GM19468 (cell line): Measurements from ENCODE around the gene TRDMT1.
"Not testable (repeated sequence)": the region's sequence is repeated elsewhere in the genome, so short reads cannot be mapped to it uniquely, and the experiment has no call there.

Source experiments
- ATAC-seq: cut with Tn5 transposase; IDR thresholded peaks from one replicate; pipeline ENCODE4 v1.9.1; 2021; ENCODE audit warnings: mild to moderate bottlenecking, moderate library complexity, moderate number of reproducible peaks; ENCODE audit not compliant: unreplicated experiment; ENCODE audit errors: extremely low read depth

The TRDMT1 gene

GRCh38 chr10:17143055-17143690 lies 58.3 kb downstream of the TRDMT1 start:
- no peak for ATAC-seq

DNA sequence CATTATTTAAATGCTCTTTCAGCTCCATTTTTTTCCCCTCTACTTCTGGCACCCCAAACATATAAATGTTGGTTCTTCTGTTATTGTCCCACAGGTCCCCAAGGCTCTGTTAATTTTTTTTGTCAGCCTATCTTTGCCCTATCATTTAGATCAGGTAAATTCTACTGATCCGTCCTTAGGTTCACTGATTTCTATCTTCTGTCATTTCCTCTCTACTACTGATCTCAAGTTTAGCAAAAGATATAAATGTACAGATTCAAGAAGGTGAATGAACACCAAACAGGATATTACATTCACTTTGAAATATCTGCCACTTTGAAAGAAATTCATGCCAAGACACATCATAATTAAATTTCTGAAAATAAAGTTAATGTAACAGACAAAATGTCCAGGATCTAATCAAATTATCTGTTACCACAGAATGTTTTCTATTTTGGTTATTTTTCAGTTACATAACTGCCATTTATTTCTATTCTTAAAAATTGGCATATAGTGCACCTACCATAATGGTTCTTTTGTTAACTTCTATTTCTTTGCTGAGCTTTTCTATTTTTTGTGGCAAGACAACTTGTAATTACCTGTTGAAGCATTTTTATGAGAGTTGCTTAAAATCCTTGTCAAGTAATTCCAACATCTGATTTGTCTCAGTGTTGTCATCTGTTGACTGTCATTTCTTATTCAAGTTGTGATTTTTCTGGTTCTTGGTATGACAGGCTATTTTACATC lies 59.8 kb downstream of the TRDMT1 start:
- no peak for ATAC-seq

GRCh38 chr10:17140386-17140761 lies 61.1 kb downstream of the TRDMT1 start:
- no peak for ATAC-seq

- no peak for ATAC-seq
These were observed 62.9 kb downstream of the TRDMT1 start for GRCh38 chr10:17138460-17139042.

DNA sequence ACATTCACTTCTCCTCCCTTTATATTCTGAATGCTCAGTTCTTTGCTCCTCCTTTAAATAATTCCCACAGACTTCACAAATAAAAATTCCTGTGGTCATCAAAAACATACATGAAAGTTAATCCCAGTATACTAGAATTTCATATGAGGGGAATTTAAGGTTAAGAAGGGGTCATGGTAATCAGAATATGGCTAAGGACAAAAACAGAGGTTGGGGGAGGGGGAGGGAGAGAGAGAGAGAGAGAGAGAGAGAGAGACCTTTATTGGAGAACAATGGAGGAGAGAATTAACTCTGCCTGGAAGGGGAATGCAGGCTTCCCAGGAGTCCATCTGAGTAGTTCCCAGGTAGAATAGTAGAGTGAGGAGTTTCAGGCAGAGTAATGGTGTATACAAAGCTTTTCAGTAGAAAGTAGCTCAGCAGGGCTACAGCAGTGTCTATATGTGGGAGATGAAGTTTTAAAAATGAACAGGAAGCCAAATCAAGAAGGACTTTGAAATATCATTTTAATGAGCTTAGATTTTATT lies 66.7 kb downstream of the TRDMT1 start:
- no peak for ATAC-seq

DNA sequence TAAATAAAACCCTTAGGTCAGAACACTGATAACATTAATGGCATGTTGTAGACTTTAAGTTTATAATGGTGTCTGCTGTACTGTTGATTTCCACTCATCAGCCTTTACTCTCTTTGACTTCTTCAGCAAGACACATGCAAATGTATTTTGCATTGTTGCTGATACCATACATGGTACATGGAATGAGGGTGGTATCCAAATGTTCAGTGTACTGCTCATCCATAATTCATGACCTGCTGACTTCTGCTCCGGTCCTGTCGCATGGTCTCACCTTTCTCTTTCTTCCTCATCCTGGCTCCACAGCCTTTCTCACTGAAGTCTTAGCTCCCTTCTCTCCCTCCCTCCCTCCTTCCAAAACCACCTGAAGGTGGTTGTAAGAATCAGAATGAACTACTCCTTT lies 67.2 kb downstream of the TRDMT1 start:
- no peak for ATAC-seq

DNA sequence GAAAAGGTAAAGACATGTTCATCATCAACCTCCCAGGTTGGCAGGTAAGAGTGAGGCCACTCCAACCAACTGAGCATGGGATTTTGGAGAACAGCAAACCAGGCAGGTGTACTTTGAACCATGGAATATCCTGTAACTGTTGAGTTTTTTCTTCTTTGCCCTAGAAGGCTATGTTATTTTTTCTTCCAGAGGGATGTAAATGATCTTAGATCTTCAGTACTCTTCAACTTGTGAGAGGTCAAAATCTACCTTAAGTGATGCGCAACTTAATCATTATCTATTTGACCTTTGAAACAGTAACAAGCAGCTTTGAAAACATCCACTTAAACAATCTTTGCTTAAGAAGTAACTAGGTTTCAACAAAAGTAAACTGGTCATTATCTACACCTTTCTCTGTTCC lies 71.7 kb downstream of the TRDMT1 start, which contains the start of gene CUBN:
TSS of gene CUBN (minus strand) at position 71 of the 400 bp plus-strand sequence. CDS start at position 25, 46 bp downstream.
- ATAC-seq = no peak

GRCh38 chr10:17128261-17128660 lies 73.2 kb downstream of the TRDMT1 start:
- no peak for ATAC-seq

DNA sequence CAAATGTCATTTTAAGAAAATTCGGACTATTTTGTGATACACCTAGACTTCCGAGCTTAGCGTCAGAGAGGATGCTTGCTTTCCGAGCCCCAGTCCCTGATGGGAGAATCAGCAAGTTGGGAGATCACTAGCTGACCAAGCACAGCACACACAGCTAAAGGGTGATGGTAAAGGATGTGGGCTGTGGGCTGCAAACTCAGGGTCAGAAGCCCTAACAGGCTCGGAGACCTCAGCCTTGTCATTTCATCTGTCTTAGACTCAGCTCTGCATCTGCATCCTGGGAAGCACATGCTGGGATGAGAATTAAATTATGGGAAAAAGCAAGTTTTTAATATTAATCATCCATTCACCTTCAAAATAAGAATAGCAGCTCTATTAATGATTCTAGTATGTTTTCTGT lies 75.1 kb downstream of the TRDMT1 start:
- no peak for ATAC-seq

- ATAC-seq = no peak
These were observed 76.1 kb downstream of the TRDMT1 start for GRCh38 chr10:17125206-17125893.

DNA sequence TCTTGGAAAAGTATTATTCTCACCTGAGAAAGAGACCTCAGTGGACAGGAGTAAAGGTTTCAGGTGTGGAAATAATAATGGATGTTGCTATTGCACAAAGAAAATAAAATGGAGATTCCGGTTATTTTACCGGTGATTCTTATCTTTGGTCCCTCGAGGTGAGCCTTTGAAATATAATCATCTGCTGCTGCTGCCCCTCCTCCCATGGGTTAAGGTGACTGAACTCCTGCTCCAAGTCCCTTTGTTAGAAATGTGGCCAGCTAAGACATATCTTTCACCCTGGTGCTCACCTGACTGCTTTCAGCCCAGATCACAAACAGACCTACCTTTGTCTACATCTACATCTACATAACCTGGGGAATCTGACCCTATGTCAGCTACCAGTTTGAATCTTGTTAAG lies 77.5 kb downstream of the TRDMT1 start:
- no peak for ATAC-seq

- ATAC-seq = no peak
These were observed 78.5 kb downstream of the TRDMT1 start for GRCh38 chr10:17122726-17123661.

- no peak for ATAC-seq
These were observed 79.4 kb downstream of the TRDMT1 start for GRCh38 chr10:17122052-17122451.

DNA sequence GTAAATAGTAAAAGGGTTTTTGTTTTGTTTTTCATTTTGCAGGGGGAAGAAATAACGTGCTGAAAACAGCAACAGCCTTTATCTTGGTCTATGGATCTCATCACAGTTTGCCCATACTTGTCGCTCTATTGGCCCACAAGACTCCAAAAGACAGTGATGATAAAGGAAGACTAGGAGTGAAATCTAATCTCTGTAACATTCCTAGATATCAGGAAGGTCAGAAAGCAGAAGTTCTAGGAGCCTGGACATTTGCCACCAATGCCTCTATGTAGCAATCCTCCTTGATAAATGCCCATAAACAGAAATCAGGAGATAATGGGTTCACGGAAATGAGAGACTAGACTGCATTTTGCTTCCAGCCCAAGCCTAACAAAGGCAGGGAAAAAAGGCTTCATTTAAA lies 80.8 kb downstream of the TRDMT1 start:
- no peak for ATAC-seq

DNA sequence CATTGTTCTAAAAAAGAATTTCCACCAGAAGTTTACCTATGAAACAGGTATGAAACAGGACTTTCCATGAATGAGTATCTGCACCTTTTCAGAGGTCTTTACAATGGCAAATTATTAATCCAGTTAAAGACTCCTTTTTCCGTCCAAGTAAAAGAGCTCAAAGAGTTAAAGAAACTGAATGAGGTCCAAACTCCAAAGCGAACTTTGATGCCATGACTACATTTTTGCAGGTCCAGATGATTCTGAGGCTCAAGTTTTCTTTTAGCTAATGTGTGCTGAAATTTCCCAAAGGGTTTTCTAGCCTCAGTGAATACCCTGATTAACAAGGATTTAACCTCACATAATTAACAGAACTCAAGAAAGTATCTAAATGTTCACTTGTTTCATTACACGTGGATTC lies 81.6 kb downstream of the TRDMT1 start:
- no peak for ATAC-seq

DNA sequence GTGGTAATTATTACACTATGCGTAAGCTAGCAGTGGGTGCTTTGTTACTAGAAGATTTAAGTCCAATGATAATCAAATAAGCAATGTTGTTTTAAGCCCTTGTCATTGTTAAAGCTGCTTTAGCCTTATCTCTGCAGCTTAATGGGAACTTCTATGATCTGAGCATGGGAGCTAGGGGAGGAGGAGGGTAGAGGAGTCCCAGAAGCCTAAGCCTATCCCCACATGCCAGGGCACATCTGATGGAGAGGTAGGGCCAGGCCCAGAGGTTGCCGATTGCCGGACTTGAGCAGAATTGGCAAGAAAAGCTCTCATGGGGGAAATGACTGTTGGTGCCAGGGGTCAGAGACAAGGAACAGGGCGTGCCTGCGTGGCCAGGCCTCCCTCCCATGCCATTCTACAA lies 85.3 kb downstream of the TRDMT1 start:
- ATAC-seq = no peak

DNA sequence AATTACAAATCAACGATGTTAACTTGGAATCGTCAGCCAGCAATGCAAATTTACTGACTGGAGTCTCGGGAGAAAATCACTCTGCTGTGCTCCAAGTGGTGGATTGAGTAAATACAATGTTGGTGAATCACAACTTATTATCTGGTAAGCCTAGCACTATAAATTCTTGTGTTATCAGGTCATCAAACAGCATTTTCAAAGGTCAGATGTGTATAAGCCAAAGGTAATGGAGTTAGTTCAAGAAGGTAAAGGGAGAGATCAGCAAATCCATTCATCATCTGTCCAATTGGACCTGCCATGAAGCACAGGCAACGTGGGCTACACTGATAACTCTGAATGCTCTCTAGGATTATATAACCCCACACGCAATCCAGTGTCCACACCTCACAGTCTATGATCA lies 85.8 kb downstream of the TRDMT1 start:
- no peak for ATAC-seq

DNA sequence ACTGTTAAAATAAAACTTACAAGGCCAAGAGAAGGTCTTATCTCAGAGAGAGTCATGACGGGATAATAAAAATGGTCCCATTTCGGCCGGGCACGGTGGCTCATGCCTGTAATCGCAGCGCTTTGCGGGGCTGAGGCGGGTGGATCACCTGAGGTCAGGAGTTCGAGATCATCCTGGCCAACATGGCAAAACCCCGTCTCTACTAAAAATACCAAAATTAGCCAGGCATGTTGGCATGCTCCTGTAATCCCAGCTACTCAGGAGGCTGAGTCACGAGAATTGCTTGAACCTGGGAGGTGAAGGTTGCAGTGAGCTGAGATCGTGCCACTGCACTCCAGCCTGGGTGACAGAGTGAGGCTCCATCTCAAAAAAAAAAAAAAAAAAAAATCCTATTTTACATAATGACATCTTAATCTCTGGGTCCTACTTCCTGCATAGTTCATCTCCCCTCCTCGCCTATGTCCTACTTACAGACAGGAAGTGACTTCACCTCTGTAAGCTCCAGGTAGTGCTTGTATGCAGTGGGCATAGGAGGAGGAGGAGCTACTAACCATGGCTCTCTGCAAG lies 86.5 kb downstream of the TRDMT1 start:
- ATAC-seq = not testable (repeated sequence)

DNA sequence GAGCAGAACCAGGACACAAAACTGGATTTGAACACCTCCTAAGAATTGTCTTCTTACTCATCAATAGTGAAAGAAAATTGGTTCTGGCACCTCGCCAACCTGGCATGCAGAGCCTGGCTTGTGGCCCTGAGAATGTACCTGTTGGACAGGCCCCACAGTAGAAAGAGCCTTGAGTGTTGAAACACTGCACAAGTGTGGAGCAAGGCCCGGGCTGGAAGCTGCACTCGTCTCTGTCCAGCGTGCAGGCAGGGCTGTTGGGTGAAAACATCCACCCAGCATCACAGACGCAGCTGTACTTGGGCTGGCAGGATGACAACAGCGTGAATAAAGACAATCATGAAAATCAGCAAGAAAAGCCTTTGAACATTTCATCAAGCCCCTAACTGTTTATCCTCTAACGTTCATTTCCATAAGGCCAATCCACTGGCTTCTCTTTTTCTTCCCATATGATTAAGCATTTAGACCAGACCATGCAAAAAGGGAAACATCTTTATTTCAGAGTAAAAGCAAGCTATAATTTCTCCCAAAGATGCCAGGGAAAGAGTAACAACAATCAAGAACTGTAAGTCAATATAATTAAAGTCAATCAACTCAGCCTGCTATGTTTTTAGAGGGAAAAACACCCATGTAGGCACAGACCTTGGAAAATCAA lies 87.5 kb downstream of the TRDMT1 start:
- ATAC-seq = no peak
